ENCODE measurements around the gene INTS11.

The INTS11 gene

GRCh38 chr1:1281533-1282321 lies 42.7 kb downstream of the INTS11 start:
- no peak for DNase-seq

- no peak for DNase-seq
Measured at GRCh38 chr1:1280782-1281481, 43.5 kb downstream of the INTS11 start.

- no peak for DNase-seq
Measured at GRCh38 chr1:1279028-1279427, 45.4 kb downstream of the INTS11 start.

- no peak for DNase-seq
Measured at GRCh38 chr1:1278620-1279019, 45.8 kb downstream of the INTS11 start.

GRCh38 chr1:1275836-1276235 lies 48.6 kb downstream of the INTS11 start:
- no peak for DNase-seq

GRCh38 chr1:1274931-1275431 lies 49.5 kb downstream of the INTS11 start:
- no peak for DNase-seq

GRCh38 chr1:1274299-1274930 lies 50.0 kb downstream of the INTS11 start:
- no peak for DNase-seq

GRCh38 chr1:1273512-1274298 lies 50.8 kb downstream of the INTS11 start, which contains the start of gene UBE2J2:
UBE2J2 (minus strand) TSS chr1:1273854; CDS start chr1:1267992, 5,862 bp downstream.
- peak; percentile 79 to 87 for DNase-seq

GRCh38 chr1:1273209-1273511 lies 51.3 kb downstream of the INTS11 start:
- DNase-seq: no peak

GRCh38 chr1:1272341-1273208 lies 51.9 kb downstream of the INTS11 start:
- DNase-seq: no peak

GRCh38 chr1:1270813-1271212 lies 53.6 kb downstream of the INTS11 start:
- no peak for DNase-seq

- no peak for DNase-seq
Measured at GRCh38 chr1:1268284-1268682, 56.2 kb downstream of the INTS11 start.

- no peak for DNase-seq
Measured at GRCh38 chr1:1267488-1268283, 56.8 kb downstream of the INTS11 start.

- DNase-seq: peak; percentile 9 to 34
Measured at GRCh38 chr1:1264868-1265272, 59.6 kb downstream of the INTS11 start.

GRCh38 chr1:1264026-1264425 lies 60.4 kb downstream of the INTS11 start:
- DNase-seq: no peak

- no peak for DNase-seq
Measured at GRCh38 chr1:1262758-1263157, 61.7 kb downstream of the INTS11 start.

GRCh38 chr1:1262071-1262470 lies 62.4 kb downstream of the INTS11 start:
- DNase-seq: no peak
